NCI-H82 treated with DMSO at 0.1 percent for 48 hours (cell line): ENCODE results near the gene TEF.

Experiments
- DNase-seq: peaks from one replicate; lab custom pipeline; 2025; ENCODE audit not compliant: unreplicated experiment; lab: John Stamatoyannopoulos, UW

Gene TEF

DNA sequence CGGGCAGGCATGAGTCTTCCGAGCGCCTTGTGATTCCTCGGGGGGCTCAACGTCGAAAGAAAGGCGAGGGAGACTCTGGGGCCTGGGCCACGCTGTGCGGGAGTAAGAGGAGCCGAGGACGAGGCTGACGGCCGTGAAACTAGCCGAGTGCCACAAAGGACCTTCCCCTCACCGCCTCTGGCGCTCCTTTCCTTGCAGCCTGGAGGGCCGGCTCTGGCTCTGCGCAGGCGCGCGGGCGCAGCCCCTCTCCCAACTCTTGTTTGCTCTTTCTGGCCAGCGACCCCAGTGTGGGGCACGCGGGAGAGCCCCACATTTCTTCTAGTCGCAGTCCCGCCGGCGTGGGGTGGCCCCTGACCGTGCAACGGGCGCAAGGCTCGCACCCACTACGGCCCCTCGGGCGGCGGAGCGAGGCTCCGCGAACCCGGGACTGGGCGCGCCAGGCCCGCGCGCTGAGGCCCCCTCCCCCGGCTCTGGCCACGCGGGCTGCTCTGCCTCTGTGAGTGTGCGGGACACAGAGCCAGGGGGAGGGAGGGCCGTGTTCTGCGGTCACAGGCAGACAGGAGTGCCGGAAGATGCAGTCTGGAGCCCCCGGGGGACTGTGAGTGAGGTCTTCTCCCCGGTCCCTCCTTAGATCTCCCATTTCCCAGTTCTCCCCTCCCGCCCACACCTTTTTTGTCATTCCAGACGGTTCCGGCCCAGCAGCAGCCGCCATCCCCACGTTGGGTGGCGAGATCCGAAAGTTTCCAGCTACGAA lies 65.9 kb downstream of the TEF start:
- peak; percentile 23 for DNase-seq

DNA sequence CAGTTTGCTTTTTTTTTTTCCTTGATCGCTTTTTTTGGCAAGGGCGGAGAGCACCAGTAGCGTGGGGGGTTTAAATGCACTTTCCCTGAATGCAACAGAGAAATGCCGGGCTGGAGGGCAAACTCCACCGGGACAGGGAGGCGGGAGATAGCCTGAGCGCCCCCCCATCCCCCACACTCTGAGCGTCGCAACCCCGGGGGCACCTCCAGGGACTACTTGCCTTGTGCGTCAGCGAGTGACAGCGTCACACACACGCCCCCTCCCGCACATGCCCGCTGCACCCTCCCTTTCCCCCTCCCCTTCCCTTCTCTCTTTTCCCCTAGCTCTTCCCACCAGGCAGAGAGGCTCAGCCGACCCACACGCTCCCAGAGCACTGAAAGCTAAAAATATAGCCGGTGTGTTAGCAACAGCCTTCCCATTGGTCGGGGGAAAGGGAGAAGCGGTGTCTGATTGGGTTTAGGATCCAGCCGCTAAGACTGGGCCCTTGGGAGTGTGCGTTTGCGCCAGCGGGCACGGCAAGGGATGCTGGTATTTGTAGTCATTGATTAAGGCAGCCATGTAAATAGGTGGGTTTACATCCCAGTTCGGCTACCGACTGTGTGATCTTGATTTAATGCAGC lies 66.6 kb downstream of the TEF start:
- peak; percentile 97 for DNase-seq
